GM23338 (cell line): ENCODE results near the gene CLSTN2.

Source experiments
- CREB1 ChIP-seq: fragments of 250-450 bp; sonication (Bioruptor Pico); IDR thresholded peaks from 2 replicates; pipeline ENCODE4 v1.5.0; 2020; ENCODE audit warnings: low read depth, mild to moderate bottlenecking, moderate library complexity
- CTCF ChIP-seq, 2 experiments: fragments of 200-600 bp in 1 of 2; sonication (generic) in 1 of 2; conservative IDR thresholded peaks; 2 replicates each; pipeline versions ENCODE4 v1.5.1 to v1.6.1; 2016 to 2017; ENCODE audit warnings: antibody characterized with exemption in 2 of 2, low read depth in 2 of 2, mild to moderate bottlenecking in 2 of 2, moderate library complexity in 1 of 2
- ETS1 ChIP-seq: IDR thresholded peaks from 2 replicates; pipeline ENCODE4 v1.6.1; 2016; ENCODE audit warnings: antibody characterized with exemption
- EZH2 ChIP-seq: fragments of 200-600 bp; sonication (generic); IDR thresholded peaks from one replicate; pipeline ENCODE4 v1.8.0; 2017; ENCODE audit warnings: antibody characterized with exemption, mild to moderate bottlenecking, low read depth; ENCODE audit not compliant: unreplicated experiment
- EZH2phosphoT487 ChIP-seq: fragments of 200-600 bp; sonication (generic); IDR thresholded peaks from one replicate; pipeline ENCODE4 v1.8.1; 2018; ENCODE audit warnings: antibody characterized with exemption; ENCODE audit not compliant: unreplicated experiment
- JUNB ChIP-seq: IDR thresholded peaks from one replicate; pipeline ENCODE4 v1.6.1; 2016; ENCODE audit warnings: antibody characterized with exemption; ENCODE audit not compliant: unreplicated experiment
- POLR2AphosphoS5 ChIP-seq: IDR thresholded peaks from 2 replicates; pipeline ENCODE4 v1.6.1; 2016; ENCODE audit warnings: antibody characterized with exemption, low read depth
- REST ChIP-seq: IDR thresholded peaks from one replicate; pipeline ENCODE4 v1.6.1; 2018; ENCODE audit warnings: antibody characterized with exemption; ENCODE audit not compliant: unreplicated experiment
- STAT1 ChIP-seq: IDR thresholded peaks from one replicate; pipeline ENCODE4 v1.6.1; 2016; ENCODE audit warnings: antibody characterized with exemption; ENCODE audit not compliant: unreplicated experiment

- TF ChIP-seq CTCF (conservative IDR thresholded peaks at IDR 0.05; ENCODE audit: low read depth in 2 of 2) (no peak), ETS1 (no peak), CREB1 (no peak), EZH2 (no peak), REST (no peak), POLR2AphosphoS5 (no peak), EZH2phosphoT487 (no peak), JUNB (no peak), STAT1 (no peak)
These were observed 100.9 kb downstream of the CLSTN2 start for GRCh38 chr3:140035871-140036270.
